ENCODE measurements around the gene GLCE.

Gene GLCE

GRCh38 chr15:69304182-69304545 is 143.7 kb downstream of the GLCE start:
- H3K27me3 Mint-ChIP-seq, result peaks cover 73% of the 10 kb centered on the region
- CTCF ChIA-PET, result interaction anchor here (2.6 kb wide), 1 partner anchor 14 kb away, joined by 8 read pairs; no protein-coding TSS in a partner anchor

GRCh38 chr15:69305204-69305931 is 144.9 kb downstream of the GLCE start:
- Mint-ChIP-seq H3K36me3 (no peaks in the 10 kb centered on the region), H3K4me1 (no peaks in the 10 kb centered on the region), H3K4me3 (no peak overlapping the region), H3K27me3 (peaks cover 62% of the 10 kb centered on the region), H3K9me3 (no peaks in the 10 kb centered on the region), H3K27ac (no peak overlapping the region)
- DNase-seq, result no peak
- CTCF ChIA-PET, result interaction anchor here (0.6 kb wide), 1 partner anchor 40 kb away, joined by 3 read pairs; no protein-coding TSS in a partner anchor

More at GRCh38 chr15:69304182-69304545, 143.7 kb downstream of the GLCE start:
- no peak overlapping the region for H3K27ac Mint-ChIP-seq
- H3K4me3 Mint-ChIP-seq, result no peak overlapping the region
- no peaks in the 10 kb centered on the region for H3K4me1 Mint-ChIP-seq
- no peak for DNase-seq
- H3K9me3 Mint-ChIP-seq, result no peaks in the 10 kb centered on the region
- H3K36me3 Mint-ChIP-seq, result no peaks in the 10 kb centered on the region

GRCh38 chr15:69305933-69306568 is 145.6 kb downstream of the GLCE start:
- CTCF ChIA-PET, result interaction anchor here (0.6 kb wide), 1 partner anchor 40 kb away, joined by 3 read pairs; no protein-coding TSS in a partner anchor

GRCh38 chr15:69307939-69308338 is 147.5 kb downstream of the GLCE start:
- DNase-seq, result no peak
- CTCF ChIA-PET, result no interaction called here
- Mint-ChIP-seq H3K9me3 (no peaks in the 10 kb centered on the region), H3K27me3 (peaks cover 41% of the 10 kb centered on the region), H3K27ac (no peak overlapping the region), H3K36me3 (no peaks in the 10 kb centered on the region), H3K4me1 (no peaks in the 10 kb centered on the region), H3K4me3 (no peak overlapping the region)

More at GRCh38 chr15:69305933-69306568, 145.6 kb downstream of the GLCE start:
- Mint-ChIP-seq H3K36me3 (no peaks in the 10 kb centered on the region), H3K9me3 (no peaks in the 10 kb centered on the region), H3K27ac (no peak overlapping the region), H3K4me3 (no peak overlapping the region), H3K4me1 (no peaks in the 10 kb centered on the region), H3K27me3 (peaks cover 57% of the 10 kb centered on the region)
- no peak for DNase-seq

GRCh38 chr15:69308949-69309348 is 148.5 kb downstream of the GLCE start:
- H3K27me3 Mint-ChIP-seq, result peaks cover 38% of the 10 kb centered on the region
- CTCF ChIA-PET, result no interaction called here
- H3K4me3 Mint-ChIP-seq, result no peak overlapping the region
- no peaks in the 10 kb centered on the region for H3K36me3 Mint-ChIP-seq
- no peak overlapping the region for H3K27ac Mint-ChIP-seq
- no peaks in the 10 kb centered on the region for H3K4me1 Mint-ChIP-seq
- no peaks in the 10 kb centered on the region for H3K9me3 Mint-ChIP-seq
- no peak for DNase-seq

GRCh38 chr15:69311319-69311721 is 150.9 kb downstream of the GLCE start:
- Mint-ChIP-seq H3K27me3 (peaks cover 43% of the 10 kb centered on the region), H3K9me3 (no peaks in the 10 kb centered on the region), H3K4me1 (no peaks in the 10 kb centered on the region), H3K27ac (no peak overlapping the region), H3K4me3 (no peak overlapping the region), H3K36me3 (no peaks in the 10 kb centered on the region)
- DNase-seq, result no peak
- CTCF ChIA-PET, result no interaction called here

GRCh38 chr15:69313432-69314000 is 153.1 kb downstream of the GLCE start:
- no peaks in the 10 kb centered on the region for H3K36me3 Mint-ChIP-seq
- H3K27ac Mint-ChIP-seq, result no peak overlapping the region
- H3K4me1 Mint-ChIP-seq, result no peaks in the 10 kb centered on the region
- H3K9me3 Mint-ChIP-seq, result no peaks in the 10 kb centered on the region
- DNase-seq, result no peak
- CTCF ChIA-PET, result no interaction called here
- H3K27me3 Mint-ChIP-seq, result peaks cover 52% of the 10 kb centered on the region
- H3K4me3 Mint-ChIP-seq, result no peak overlapping the region

GRCh38 chr15:69314131-69314530 is 153.7 kb downstream of the GLCE start:
- Mint-ChIP-seq H3K4me3 (no peak overlapping the region), H3K4me1 (no peaks in the 10 kb centered on the region), H3K27ac (no peak overlapping the region), H3K9me3 (no peaks in the 10 kb centered on the region), H3K36me3 (no peaks in the 10 kb centered on the region), H3K27me3 (peaks cover 47% of the 10 kb centered on the region)
- CTCF ChIA-PET, result no interaction called here
- no peak for DNase-seq

GRCh38 chr15:69314736-69315135 is 154.3 kb downstream of the GLCE start:
- no peak overlapping the region for H3K4me3 Mint-ChIP-seq
- no peak overlapping the region for H3K27ac Mint-ChIP-seq
- peaks cover 1% of the 10 kb centered on the region for H3K4me1 Mint-ChIP-seq
- H3K9me3 Mint-ChIP-seq, result no peaks in the 10 kb centered on the region
- H3K36me3 Mint-ChIP-seq, result no peaks in the 10 kb centered on the region
- peaks cover 50% of the 10 kb centered on the region for H3K27me3 Mint-ChIP-seq
- DNase-seq, result no peak
- CTCF ChIA-PET, result no interaction called here

GRCh38 chr15:69315402-69316110 is 155.1 kb downstream of the GLCE start:
- no peak for DNase-seq
- H3K27ac Mint-ChIP-seq, result no peak overlapping the region
- H3K4me3 Mint-ChIP-seq, result no peak overlapping the region
- CTCF ChIA-PET, result no interaction called here
- H3K4me1 Mint-ChIP-seq, result peaks cover 6% of the 10 kb centered on the region
- no peaks in the 10 kb centered on the region for H3K36me3 Mint-ChIP-seq
- H3K27me3 Mint-ChIP-seq, result peaks cover 54% of the 10 kb centered on the region
- H3K9me3 Mint-ChIP-seq, result no peaks in the 10 kb centered on the region

GRCh38 chr15:69316291-69316690 is 155.9 kb downstream of the GLCE start:
- Mint-ChIP-seq H3K36me3 (no peaks in the 10 kb centered on the region), H3K9me3 (no peaks in the 10 kb centered on the region), H3K27ac (no peak overlapping the region), H3K4me1 (peaks cover 13% of the 10 kb centered on the region), H3K27me3 (peaks cover 50% of the 10 kb centered on the region), H3K4me3 (no peak overlapping the region)
- no peak for DNase-seq
- CTCF ChIA-PET, result no interaction called here

GRCh38 chr15:69317392-69317841 is 157.0 kb downstream of the GLCE start:
- Mint-ChIP-seq H3K4me1 (peaks cover 15% of the 10 kb centered on the region), H3K27ac (no peak overlapping the region), H3K36me3 (no peaks in the 10 kb centered on the region), H3K9me3 (no peaks in the 10 kb centered on the region), H3K27me3 (peaks cover 58% of the 10 kb centered on the region), H3K4me3 (no peak overlapping the region)
- DNase-seq, result no peak
- CTCF ChIA-PET, result no interaction called here

GRCh38 chr15:69318033-69318432 is 157.6 kb downstream of the GLCE start:
- Mint-ChIP-seq H3K4me3 (no peak overlapping the region), H3K36me3 (no peaks in the 10 kb centered on the region), H3K27ac (no peak overlapping the region), H3K9me3 (no peaks in the 10 kb centered on the region), H3K27me3 (peaks cover 63% of the 10 kb centered on the region), H3K4me1 (peaks cover 15% of the 10 kb centered on the region)
- CTCF ChIA-PET, result no interaction called here
- DNase-seq, result no peak
